WI38 (cell line): Measurements from ENCODE around the gene FRK.

Source experiments
- H3K4me3 ChIP-seq: 2 replicates; pipeline ENCODE4 v1.5.1; 2011; ENCODE audit warnings: low read depth, mild to moderate bottlenecking, control low read depth, low read length
- CTCF ChIP-seq: IDR thresholded peaks from 2 replicates; pipeline ENCODE4 v1.5.1; 2012; ENCODE audit warnings: low read depth, mild to moderate bottlenecking, control low read depth, low read length

Gene FRK

GRCh38 chr6:116060572-116061283 lies at the start of gene FRK:
TSS of gene FRK (minus strand) at chr6:116060891. CDS start at chr6:116060311, 580 bp downstream.
- TF ChIP-seq CTCF, result peak; percentile 6; the same call in 1 of the 2 replicates
- H3K4me3 ChIP-seq, result peak within 1 kb of the TSS; percentile 37

GRCh38 chr6:116108836-116109235 lies 48.1 kb upstream of the FRK start:
- TF ChIP-seq CTCF, result no peak
- H3K4me3 ChIP-seq, result no peak overlapping the region

- H3K4me3 ChIP-seq, result no peak overlapping the region
- TF ChIP-seq CTCF, result no peak
Observed at GRCh38 chr6:116106146-116106545, 45.5 kb upstream of the FRK start.

GRCh38 chr6:116105247-116105646 lies 44.6 kb upstream of the FRK start:
- no peak overlapping the region for H3K4me3 ChIP-seq
- no peak for TF ChIP-seq CTCF

- no peak for TF ChIP-seq CTCF
- H3K4me3 ChIP-seq, result no peak overlapping the region
Observed at GRCh38 chr6:116104636-116105035, 43.9 kb upstream of the FRK start.

- TF ChIP-seq CTCF, result no peak
- H3K4me3 ChIP-seq, result no peak overlapping the region
Observed at GRCh38 chr6:116102873-116103272, 42.2 kb upstream of the FRK start.

GRCh38 chr6:116101790-116102189 lies 41.1 kb upstream of the FRK start:
- H3K4me3 ChIP-seq, result peak overlapping the region; percentile 80

More at GRCh38 chr6:116101790-116102189, 41.1 kb upstream of the FRK start:
- TF ChIP-seq CTCF, result no peak
